PFSK-1 (cell line): ENCODE measurements around the gene TMEM45A.

ENCODE experiments used
- FOXP2 ChIP-seq: optimal IDR thresholded peaks from 2 replicates; pipeline ENCODE3; 2011; ENCODE audit warnings: borderline replicate concordance, control low read depth, inconsistent platforms; ENCODE audit not compliant: insufficient read depth; ENCODE audit errors: extremely low read length, extremely low read depth
- POLR2AphosphoS5 ChIP-seq: IDR thresholded peaks from 2 replicates; pipeline ENCODE4 v1.6.1; 2012; ENCODE audit warnings: low read depth, mild to moderate bottlenecking, control low read depth, low read length, moderate library complexity
- REST ChIP-seq, 2 experiments: IDR thresholded peaks; 2 replicates each; pipeline versions ENCODE4 v1.6.1 to v1.8.0; 2011 to 2012; ENCODE audit warnings: low read depth in 2 of 2, low read length in 2 of 2, control low read depth in 1 of 2, inconsistent platforms in 1 of 2, mild to moderate bottlenecking in 1 of 2, moderate library complexity in 1 of 2; ENCODE audit not compliant: insufficient read depth in 1 of 2
- SIN3A ChIP-seq: IDR thresholded peaks from 2 replicates; pipeline ENCODE4 v1.6.1; 2012; ENCODE audit warnings: mild to moderate bottlenecking, low read length, moderate library complexity, borderline replicate concordance; ENCODE audit not compliant: insufficient read depth
- TAF1 ChIP-seq: IDR thresholded peaks from 2 replicates; pipeline ENCODE4 v1.6.1; 2012; ENCODE audit warnings: low read length, control low read depth, borderline replicate concordance; ENCODE audit not compliant: insufficient read depth

The TMEM45A gene

GRCh38 chr3:100480081-100480480, 12.3 kb upstream of the TMEM45A start:
- no peak for TF ChIP-seq TAF1
- no peak for TF ChIP-seq SIN3A
- TF ChIP-seq REST (IDR thresholded peaks at IDR 0.05; ENCODE audit: insufficient read depth in 1 of 2, low read depth in 2 of 2, low read length in 2 of 2) = no peak

- TF ChIP-seq REST (IDR thresholded peaks at IDR 0.05; ENCODE audit: insufficient read depth in 1 of 2, low read depth in 2 of 2, low read length in 2 of 2) = no peak
- no peak for TF ChIP-seq SIN3A
- TF ChIP-seq TAF1 = no peak
- TF ChIP-seq POLR2AphosphoS5 = no peak
- no peak for TF ChIP-seq FOXP2
Observed at GRCh38 chr3:100482176-100482575, 10.2 kb upstream of the TMEM45A start.

- TF ChIP-seq FOXP2 (no peak), POLR2AphosphoS5 (no peak), REST (IDR thresholded peaks at IDR 0.05; ENCODE audit: insufficient read depth in 1 of 2, low read depth in 2 of 2, low read length in 2 of 2) (no peak), TAF1 (no peak), SIN3A (no peak)
Observed at GRCh38 chr3:100483529-100483928, 8.9 kb upstream of the TMEM45A start.

- TF ChIP-seq TAF1 = no peak
- no peak for TF ChIP-seq POLR2AphosphoS5
- TF ChIP-seq SIN3A = no peak
- TF ChIP-seq REST (IDR thresholded peaks at IDR 0.05; ENCODE audit: insufficient read depth in 1 of 2, low read depth in 2 of 2, low read length in 2 of 2) = no peak
- no peak for TF ChIP-seq FOXP2
Observed at GRCh38 chr3:100486808-100487207, 5.6 kb upstream of the TMEM45A start.

GRCh38 chr3:100489118-100489517, 3.3 kb upstream of the TMEM45A start:
- TF ChIP-seq TAF1 (no peak), FOXP2 (no peak), REST (IDR thresholded peaks at IDR 0.05; ENCODE audit: insufficient read depth in 1 of 2, low read depth in 2 of 2, low read length in 2 of 2) (no peak), POLR2AphosphoS5 (no peak)
